ENCODE data around the gene DMD.

DMD gene

DNA sequence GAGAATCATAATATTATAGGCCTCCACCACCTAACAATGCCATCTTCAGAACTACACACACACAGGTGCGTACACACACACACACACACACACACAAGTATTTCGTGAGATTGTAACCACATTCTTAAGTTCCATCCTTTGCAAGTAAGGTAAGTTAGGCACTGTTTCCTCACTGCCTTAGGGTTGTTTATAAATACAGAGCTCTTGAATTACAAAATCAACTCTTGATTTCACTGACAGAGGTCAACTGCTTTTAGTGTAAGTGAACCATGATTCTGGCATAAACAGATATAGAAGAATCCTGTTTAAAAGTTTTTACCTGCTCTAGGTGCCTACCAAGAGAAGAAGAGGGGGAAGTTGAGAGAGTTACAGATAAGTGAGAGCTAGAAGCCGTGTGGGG is 166.1 kb downstream of the DMD start:
- in situ Hi-C loops (cut with HindIII; ENCODE audit: low sequenced_read_pairs) = no loop called here

DNA sequence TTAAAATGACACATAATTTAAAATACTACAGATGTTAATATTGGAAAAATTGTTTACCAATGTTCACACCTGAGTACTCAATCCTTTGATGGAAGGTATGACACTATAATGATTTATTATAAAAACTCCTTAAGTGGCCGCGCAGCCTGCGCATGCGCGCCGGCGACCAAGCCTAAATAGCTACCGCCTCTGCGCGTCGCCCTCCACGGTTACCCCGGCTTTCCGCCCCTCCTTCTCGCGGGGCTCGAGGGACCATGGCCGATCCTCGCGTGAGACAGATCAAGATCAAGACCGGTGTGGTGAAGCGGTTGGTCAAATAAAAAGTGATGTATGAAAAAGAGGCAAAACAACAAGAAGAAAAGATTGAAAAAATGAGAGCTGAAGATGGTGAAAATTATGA is 170.2 kb downstream of the DMD start:
- in situ Hi-C loops (cut with HindIII; ENCODE audit: low sequenced_read_pairs) = no loop called here

DNA sequence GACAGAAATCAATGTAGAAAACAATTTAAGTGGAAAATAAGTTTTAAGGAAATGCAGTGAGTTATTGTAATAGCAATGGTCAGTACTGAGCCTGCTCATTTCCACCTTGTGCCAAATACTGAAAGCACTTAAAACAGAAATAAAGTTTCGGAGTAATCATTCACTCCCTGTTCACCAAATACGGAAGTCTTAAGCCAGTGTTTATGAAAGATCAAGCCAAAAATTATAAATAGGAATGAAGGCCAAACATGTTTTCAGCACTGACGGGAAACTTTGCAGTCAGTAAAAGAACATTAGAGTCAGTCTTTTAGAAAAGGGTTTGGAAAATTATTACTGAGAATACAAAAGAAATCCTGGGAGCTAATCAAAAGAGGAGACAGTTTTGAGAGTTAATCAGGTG is 178.6 kb downstream of the DMD start:
- in situ Hi-C loops (cut with HindIII; ENCODE audit: low sequenced_read_pairs) = no loop called here

DNA sequence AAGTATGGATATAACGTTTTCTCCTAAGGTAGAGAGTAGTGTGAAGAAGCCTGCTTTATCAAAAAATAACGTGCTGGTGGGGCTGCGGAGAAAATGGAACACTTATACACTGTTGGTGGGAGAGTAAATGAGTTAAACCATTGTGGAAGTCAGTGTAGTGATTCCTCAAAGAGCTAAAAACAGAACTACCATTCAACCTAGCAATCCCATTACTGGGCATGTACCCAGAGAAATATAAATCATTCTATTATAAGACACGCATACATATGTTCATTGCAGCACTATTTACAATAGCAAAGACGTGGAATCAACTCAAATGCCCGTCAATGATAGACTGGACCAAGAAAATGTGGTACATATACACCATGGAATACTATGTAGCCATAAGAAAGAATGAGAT is 196.4 kb downstream of the DMD start:
- in situ Hi-C loops (cut with HindIII; ENCODE audit: low sequenced_read_pairs) = no loop called here

DNA sequence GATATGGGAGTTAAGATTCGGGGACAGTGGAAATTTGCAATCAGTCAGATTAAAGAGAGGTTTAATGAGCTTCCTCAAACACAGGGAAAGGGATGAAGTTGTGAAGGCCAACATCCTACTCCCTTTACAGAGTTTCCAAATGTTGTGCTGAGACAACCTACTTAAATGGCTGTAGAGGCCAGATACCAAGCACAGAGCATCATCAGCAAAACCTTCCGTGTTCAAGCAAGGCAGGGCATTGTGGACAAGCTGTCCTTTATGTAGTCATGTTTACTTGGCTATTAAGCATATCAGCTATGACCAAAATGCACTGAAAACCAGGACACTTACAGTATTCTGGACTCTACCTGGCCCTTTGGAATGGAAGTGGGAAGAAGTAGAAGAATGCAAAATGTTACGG is 197.3 kb downstream of the DMD start:
- in situ Hi-C loops (cut with HindIII; ENCODE audit: low sequenced_read_pairs) = no loop called here

DNA sequence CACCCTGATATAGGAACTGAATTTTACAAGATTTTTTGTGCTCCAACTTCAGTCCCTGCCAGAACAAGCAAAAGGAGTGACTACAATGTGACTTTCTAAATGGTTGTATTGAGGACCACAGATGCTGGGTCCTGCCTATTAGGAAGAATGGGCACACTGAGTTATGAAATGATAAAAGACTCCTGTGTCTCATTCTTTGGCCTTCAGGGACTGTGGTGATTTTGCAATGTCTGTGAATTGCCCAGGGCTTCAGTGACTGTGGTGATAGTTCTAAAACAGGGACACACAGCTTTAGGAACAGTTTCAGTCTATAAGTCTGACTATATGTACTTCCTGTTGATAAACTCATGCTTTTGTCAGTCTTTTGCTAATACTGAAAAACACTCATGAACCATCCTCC is 210.2 kb downstream of the DMD start:
- in situ Hi-C loops (cut with HindIII; ENCODE audit: low sequenced_read_pairs) = no loop called here

DNA sequence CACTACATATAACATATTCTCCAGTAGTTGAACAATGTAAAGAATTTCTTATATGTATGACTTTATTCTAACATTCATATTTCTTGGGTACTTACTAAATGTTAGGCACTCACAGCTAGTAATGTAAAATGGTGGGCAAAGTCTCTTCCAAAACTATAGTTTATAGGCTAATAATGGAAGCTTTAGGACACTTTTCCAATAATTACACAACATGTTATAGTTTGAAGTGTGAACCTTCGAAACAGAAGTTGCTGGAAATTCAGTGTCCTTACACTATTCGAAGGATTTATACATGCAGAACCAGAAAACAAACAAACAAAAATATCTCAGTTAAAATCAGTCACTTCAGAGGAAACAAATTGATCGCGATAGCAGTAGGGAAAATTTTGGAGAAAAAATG is 212.6 kb downstream of the DMD start:
- in situ Hi-C loops (cut with HindIII; ENCODE audit: low sequenced_read_pairs) = no loop called here

DNA sequence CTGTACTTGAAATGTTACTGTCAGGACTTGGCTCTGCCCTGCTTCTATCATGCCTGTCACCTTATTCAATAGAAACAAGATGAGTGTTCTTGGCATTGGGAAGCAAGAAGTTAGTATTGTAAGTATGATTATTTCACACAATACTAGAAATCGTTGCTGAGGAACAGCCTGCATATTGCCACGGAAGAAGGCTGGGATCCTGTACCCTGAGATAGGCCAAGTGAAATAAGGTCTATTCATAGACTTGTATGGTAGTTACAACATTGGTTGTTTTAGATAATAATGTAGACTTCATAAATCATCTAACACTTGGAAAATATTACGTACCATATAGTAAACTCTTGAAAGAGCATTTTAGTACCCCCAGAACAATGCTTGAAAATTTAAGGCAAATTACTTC is 215.9 kb downstream of the DMD start:
- in situ Hi-C loops (cut with HindIII; ENCODE audit: low sequenced_read_pairs) = no loop called here

DNA sequence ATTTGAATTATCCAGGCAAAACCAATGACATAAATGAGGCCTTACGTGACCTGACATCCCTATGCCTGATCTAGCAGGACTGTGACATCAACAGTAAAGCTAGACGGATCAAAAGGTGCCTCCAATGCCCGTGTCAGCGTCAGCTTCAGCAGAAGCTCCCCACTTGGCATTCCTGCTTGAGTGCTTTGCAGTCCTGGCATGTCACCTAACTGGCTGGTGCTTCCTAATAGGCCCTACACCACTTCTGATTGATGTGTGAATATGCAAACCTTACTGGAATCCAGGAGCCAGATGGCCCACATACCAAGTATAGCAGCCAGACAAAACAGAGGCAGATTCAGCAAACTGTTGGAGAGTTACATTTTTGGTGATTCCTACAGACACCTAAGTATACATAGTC is 224.2 kb downstream of the DMD start:
- in situ Hi-C loops (cut with HindIII; ENCODE audit: low sequenced_read_pairs) = no loop called here

DNA sequence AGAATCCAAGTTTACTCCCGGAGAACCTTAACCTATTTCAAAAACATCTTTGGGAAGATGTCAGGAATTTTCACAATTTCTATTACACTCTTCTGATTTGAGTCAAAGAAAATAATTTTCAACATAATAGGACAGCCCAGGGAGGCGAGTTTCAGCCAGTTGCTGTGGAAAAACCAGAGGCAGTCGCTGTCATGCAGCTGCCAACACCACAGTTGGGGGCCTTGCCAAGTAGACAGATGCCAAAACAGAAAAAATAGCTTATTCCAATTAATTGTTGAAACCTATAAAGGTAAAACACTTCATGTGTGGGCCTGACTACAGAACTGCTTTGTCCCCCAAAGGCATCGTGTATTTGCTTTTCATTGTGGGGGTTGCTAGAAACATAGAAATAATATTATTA is 225.8 kb downstream of the DMD start:
- in situ Hi-C loops (cut with HindIII; ENCODE audit: low sequenced_read_pairs) = no loop called here

DNA sequence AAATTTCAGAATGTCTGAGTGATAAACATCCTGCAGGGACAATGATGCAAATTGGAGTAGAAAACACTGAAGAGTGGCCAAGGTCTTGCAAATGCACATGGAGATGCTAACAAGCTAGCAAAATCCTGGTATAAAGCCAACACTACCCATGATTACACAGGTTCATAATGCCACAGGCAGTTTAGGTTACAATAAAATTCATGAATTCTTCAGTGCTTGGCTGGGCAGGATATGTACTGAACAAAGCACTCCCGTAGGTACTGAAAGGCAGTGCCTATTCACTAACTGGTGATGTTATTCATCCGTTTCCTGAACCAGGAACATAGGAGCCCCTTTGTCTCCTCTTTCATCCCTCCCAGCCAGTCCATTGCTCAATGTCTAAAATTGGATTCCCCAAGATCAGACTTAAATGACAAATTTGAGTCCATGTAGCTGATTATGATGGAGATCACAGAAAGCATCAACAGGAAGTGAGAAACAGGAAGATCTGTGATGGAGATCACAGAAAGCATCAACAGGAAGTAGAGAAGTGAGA is 244.5 kb downstream of the DMD start:
- in situ Hi-C loops (cut with HindIII; ENCODE audit: low sequenced_read_pairs) = no loop called here

DNA sequence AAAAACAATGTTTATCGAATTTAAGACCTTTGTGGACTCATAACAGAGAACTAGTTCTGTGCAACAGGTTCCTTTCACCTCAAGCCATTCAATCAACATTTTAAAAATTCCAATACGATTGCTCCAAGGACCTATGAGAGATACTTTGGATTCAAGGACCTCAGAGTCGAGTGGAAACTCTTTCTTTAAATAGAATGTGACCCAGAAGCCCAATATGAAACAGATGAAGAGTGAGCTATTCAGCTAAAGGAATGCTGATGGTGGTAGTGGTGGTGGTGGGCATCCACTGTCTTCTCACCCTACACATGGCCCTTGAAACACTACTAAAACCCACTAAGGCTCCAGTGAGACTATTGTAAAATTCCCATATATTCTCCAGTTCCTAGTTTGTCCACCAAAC is 257.2 kb downstream of the DMD start:
- in situ Hi-C loops (cut with HindIII; ENCODE audit: low sequenced_read_pairs) = no loop called here

DNA sequence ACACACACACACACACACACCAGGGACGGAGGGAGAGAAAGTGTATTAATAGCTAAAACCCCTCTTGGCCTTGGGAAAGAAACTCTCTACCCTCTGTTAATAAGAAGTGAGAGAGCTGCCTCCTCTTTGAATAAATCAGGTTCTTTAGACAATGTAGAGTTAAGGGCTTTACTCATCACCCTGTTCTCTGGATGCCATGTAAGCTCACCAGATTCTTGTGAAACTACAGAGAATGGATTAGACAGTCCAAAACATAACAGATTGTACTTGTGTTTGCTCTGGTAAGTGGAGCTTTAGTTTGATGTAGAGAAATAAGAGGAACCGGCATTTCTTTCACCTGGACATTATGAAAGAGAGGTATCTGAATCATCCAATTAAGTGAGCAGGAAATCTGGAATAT is 263.2 kb downstream of the DMD start:
- in situ Hi-C loops (cut with HindIII; ENCODE audit: low sequenced_read_pairs) = no loop called here

DNA sequence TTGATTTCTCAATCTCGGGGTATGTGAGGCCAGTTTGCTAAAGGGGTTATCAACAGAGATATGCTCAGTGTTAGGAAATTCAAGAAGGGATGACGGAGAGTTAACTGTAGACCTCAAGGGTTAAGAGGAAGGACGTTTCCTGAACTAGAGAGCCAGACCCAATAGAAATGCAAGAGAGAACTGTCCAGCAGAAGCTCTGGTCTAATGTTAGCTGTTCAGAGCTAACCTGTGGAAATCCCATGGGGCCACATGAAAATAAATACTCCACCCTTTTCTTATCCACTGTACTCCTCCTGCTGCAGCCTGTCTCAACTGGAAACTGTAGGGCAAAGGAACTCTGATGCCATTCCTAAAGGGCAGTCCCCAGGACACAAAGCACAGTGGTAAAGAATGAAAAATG is 274.3 kb downstream of the DMD start:
- in situ Hi-C loops (cut with HindIII; ENCODE audit: low sequenced_read_pairs) = no loop called here

DNA sequence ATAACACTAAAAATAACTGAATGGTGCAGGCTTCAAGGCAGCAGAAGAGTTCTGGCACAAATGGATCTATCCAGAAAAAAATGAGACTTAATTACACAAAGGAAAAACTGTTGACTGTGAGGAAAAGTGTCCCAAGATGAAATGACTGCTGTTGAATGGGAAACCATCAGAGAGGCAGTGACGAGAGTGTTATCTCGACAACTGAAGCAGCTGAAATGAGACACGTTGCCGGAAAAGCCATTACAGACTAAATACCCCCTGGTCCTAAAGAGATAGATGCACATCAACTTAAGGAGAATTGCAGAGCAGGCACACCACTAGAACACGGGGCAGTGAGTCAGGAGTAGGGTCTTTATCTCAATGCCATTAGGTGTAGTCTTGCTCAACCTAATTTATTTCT is 277.8 kb downstream of the DMD start:
- in situ Hi-C loops (cut with HindIII; ENCODE audit: low sequenced_read_pairs) = no loop called here

DNA sequence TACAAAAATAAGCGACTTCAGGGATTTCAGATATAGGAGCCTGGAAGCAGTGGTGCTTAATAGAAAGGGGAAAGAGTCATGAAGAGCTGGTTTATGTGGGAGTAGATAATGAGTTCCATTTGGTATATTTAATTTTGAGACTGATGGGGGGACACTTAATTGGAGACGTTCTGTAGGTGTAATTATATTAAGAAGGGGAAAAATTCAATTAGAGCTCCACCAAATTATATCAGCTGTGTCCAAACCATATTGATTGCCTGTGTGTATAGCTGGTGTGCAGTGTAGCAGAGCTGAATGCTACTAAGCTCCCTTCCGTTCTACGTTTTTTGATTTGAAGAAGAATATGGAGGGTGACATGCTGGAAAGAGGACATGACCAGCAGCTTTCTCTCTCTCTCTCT is 282.3 kb downstream of the DMD start:
- in situ Hi-C loops (cut with HindIII; ENCODE audit: low sequenced_read_pairs) = no loop called here

DNA sequence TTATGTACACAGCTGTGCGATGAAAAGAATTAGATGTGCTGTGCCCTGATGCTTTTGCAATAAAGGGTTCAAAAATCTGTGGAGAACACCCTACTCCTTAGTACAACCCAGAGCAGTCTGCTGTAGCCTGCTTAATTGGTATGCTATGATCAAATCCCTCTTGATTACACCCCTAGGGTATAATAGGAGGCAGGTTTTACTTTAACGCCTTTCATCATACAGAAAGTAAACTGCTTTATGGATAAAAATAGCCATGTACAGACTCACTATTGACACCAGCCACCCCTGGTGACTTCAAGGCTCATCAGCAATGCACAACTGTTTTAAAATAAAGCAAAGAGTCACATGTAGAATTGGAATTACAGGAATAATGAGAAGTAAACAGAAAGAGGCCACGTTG is 315.3 kb downstream of the DMD start:
- in situ Hi-C loops (cut with HindIII; ENCODE audit: low sequenced_read_pairs) = no loop called here

DNA sequence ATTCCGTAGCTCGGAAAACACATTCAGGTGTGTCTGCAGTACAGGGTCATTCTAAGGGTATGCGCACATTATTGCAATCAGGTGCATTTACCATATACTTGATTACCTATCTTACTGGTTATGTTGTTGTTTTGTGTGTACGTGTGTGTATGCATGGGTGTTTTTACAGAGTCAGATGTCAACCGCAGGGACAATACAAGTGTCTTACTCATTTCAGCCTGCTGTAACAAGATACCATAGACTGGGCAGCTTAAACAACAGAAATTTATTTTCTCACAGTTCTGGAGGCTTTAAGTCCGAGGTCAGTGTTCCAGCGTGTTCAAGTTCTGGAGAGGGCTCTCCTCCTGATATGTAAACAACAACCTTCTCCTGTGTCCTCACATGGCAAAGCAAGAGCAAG is 316.7 kb downstream of the DMD start:
- in situ Hi-C loops (cut with HindIII; ENCODE audit: low sequenced_read_pairs) = no loop called here

DNA sequence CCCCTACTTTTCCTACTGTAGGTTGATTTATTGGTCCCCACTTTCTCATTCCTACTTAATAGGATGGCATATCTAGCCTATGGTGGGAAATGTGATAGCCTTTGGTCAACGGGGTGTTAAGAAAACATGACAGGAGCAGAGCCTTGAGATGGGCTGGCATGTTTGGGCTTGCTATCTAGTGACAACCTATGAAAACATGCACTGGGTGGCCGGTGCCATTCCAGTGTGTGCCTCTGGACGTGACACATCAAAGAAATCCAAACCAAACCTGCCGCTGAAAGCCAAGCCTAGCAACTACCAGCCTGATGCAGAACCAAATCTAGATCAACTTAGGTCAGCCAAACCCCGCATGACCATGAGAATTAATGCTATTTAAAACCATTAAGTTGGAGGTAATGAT is 317.6 kb downstream of the DMD start:
- in situ Hi-C loops (cut with HindIII; ENCODE audit: low sequenced_read_pairs) = no loop called here

DNA sequence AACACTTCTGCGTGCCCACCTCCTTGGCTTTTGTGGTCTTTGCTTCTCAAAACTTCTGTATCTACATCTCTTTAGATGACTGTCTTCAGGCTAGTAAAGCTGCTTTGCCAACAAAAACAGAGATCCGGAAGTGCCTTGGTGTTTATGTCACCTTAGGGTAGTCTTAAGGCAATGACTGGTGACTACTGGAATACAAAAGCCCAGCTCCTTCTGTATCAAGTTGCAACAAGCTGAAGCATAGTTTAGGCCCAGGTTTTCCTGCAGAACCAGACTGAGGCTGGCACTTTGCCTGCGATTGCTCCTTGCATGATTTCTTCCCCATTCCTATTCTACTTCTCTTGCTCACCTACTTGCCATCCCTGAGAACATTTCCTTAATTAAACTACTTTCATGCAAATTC is 333.8 kb downstream of the DMD start:
- in situ Hi-C loops (cut with HindIII; ENCODE audit: low sequenced_read_pairs) = no loop called here

DNA sequence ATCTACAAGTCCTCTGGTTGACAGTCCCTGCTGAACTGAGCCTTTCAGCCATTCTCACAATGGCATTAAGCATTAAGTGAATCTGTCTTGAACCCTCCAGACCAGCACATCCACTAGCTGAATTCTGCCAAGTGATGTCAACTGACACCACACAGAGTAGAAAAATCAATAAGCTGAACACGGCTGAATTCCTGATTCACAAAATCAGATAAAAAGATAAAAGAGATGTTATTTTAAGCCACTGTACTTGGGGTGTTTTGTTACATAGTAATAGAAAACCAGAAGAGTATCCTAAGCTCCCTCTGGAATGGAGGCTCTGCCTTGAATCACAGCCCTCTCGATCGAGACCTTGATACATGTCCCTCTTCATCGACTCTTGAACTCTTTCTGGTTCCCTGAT is 336.5 kb downstream of the DMD start:
- in situ Hi-C loops (cut with HindIII; ENCODE audit: low sequenced_read_pairs) = no loop called here

DNA sequence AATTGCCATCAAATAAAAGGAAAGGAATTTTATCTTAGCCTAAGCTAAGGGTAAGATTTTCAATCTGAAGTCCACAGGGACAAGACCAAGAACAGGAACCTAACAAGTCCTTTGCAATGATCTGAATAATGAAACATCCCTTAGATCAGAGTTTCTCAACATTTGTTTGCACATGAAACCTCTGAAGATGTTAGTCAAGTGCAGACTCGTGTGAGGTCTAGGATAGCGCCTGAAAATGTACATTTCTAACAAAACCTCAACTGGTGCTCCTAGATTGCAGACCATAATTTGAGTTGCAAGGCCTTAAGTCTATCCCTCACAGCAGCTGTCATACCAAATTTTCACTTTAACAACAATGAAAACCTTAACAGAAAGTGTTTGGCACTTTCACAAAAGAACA is 337.6 kb downstream of the DMD start:
- in situ Hi-C loops (cut with HindIII; ENCODE audit: low sequenced_read_pairs) = no loop called here

DNA sequence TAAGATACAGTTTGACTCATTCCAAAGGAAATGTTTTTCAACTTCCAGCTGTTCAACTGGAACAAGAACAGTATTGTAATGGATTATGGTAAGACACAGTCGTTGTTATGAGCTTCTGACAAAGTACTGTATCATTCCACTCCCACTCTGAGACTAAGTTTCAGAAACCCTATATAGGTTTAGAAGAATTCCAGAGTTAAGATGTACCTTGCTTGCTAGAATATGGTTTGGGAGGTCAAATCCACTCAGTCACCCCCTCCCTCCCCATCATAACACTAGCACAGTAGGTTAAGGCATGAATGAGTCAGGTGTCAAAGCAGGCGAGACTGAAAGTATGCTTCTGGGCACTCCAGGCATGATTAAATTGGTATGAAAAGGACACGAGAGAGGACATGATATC is 339.7 kb downstream of the DMD start:
- in situ Hi-C loops (cut with HindIII; ENCODE audit: low sequenced_read_pairs) = no loop called here

DNA sequence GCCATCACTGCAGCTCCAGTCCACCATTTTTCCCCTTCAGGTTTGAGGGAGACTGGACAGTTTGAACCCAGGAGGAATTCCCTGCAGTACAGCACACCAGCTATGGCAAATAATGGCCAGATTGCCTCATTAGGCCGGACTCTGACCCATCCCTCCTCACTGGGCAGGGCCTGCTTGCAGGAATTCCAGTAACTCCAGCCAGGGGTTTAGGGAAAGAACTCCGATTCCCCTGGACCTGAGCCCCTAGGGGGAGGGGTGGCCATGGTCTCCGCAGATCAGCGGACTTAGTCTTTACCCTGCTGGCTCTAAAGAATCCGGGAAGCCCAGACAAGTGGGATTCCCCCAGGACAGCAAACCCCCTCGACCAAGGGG is 342.8 kb downstream of the DMD start:
- in situ Hi-C loops (cut with HindIII; ENCODE audit: low sequenced_read_pairs) = no loop called here

All from endothelial cell of hepatic sinusoid (primary cell).